HG03103 (cell line): ENCODE data around the gene RCOR2.

Experiments
- ATAC-seq: cut with Tn5 transposase; IDR thresholded peaks from one replicate; pipeline ENCODE4 v1.9.1; 2021; ENCODE audit warnings: low read depth; ENCODE audit not compliant: unreplicated experiment

The RCOR2 gene

GRCh38 chr11:63929616-63930015 is 12.7 kb upstream of the RCOR2 start:
- no peak for ATAC-seq

DNA sequence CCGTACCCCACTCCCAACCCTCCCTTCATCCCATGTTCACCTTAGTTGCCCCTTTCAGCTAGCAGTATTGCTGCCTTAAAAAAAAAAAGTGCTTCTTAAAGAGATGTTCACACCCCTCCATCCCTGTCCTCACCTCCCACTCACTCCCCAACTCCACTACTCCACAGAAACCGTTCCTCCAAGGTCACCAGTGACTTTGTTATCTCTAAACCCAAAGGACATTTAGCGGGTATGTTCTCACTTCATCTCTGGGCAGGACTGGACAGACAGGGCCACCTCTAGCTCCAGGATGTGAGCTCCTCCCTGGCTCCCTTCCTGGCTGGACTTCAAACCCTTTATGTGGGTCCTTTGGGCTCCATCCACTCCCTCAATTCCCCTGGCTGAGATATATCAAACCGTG is 6.4 kb upstream of the RCOR2 start:
- no peak for ATAC-seq

GRCh38 chr11:63922673-63923192 is 5.8 kb upstream of the RCOR2 start:
- no peak for ATAC-seq

GRCh38 chr11:63920939-63921417 is 4.0 kb upstream of the RCOR2 start:
- ATAC-seq, result no peak

DNA sequence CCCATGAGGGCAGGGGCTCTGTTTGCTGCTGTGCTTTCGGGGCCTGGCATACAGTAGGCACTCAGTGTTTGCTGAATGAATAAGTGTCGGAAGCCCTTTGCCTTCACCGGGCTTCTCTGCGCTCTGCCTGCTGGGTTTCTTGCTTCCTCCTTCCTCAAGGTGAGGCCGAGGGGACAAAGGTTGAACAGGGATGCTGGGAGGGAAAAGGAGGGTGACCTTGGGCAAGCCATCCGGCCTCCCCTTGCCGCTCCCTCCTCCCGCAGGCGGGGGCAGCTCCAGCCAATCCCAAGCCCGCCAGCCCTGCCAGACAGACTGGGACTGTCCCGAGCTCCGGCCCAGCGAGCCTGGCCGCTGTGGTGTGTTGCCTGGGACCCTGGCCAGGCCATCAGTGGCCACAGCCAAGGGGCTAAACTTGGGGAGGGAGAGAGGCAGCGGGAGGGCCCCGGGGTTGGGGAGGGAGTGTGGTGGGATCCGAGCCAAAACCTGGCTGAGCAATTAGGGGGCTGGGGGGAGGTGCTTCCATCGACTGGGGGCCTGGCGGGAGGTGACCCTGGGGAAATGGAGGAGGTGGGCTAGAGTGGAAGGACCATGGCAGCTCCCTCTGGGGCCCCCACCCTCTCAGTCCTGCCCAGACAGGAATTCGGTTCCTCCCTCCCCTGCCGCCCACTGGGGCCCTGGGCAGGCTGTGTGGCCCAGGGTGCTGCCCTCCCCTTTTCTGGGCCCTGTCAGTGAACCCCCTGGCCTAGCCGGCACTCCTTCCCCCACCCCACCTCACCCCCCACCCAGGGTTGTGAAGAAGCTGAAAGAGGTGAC is 3.4 kb upstream of the RCOR2 start:
- no peak for ATAC-seq

DNA sequence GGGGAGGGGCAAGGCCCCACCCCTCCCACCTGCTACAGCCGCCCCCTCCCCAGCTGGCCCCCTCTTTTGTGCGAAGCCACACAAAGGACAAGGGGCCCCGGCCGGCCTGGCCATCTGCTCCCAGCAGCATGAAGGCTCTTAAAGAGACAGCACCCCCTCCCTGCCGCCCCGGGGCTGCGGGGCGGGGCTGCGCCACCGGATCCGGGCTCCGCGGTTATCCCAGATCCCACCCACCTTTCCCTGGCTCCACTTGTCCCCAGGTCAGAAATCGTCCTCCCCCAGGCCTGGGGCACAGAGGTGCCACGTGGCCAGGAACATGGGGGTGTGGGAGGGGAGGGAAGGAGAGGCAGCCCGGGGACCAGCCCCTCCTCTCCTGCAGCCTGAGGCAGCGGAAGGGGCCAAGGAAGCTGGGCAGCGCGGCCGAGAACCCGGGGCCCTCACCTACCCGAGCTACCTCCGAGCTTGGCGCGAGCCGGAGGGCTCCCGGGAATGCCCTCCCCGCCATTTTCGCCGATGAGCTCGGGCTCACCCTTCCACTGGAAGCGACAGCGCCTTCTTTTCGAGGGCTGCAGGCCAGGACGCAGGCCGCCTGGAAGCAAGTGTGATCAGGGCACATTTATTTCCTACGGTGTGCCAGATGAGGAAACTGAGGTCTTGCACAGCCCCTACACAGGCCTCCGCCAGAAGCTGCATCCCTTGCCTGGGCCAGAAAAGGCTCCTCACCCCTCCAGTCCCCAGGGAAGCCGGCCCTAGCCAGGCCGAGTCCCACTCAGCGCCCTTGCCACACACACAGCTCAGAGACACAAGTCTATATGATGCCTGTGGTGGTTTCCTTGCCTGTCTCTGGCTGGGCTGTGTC is 2.5 kb upstream of the RCOR2 start:
- ATAC-seq, result no peak

GRCh38 chr11:63918507-63919191 is 1.7 kb upstream of the RCOR2 start:
- no peak for ATAC-seq

GRCh38 chr11:63917692-63918506 is 935 bp upstream of the RCOR2 start:
- ATAC-seq, result no peak

GRCh38 chr11:63915961-63916836 is 765 bp downstream of the RCOR2 start:
- ATAC-seq, result no peak

GRCh38 chr11:63914896-63915691 is 1.9 kb downstream of the RCOR2 start:
- no peak for ATAC-seq

DNA sequence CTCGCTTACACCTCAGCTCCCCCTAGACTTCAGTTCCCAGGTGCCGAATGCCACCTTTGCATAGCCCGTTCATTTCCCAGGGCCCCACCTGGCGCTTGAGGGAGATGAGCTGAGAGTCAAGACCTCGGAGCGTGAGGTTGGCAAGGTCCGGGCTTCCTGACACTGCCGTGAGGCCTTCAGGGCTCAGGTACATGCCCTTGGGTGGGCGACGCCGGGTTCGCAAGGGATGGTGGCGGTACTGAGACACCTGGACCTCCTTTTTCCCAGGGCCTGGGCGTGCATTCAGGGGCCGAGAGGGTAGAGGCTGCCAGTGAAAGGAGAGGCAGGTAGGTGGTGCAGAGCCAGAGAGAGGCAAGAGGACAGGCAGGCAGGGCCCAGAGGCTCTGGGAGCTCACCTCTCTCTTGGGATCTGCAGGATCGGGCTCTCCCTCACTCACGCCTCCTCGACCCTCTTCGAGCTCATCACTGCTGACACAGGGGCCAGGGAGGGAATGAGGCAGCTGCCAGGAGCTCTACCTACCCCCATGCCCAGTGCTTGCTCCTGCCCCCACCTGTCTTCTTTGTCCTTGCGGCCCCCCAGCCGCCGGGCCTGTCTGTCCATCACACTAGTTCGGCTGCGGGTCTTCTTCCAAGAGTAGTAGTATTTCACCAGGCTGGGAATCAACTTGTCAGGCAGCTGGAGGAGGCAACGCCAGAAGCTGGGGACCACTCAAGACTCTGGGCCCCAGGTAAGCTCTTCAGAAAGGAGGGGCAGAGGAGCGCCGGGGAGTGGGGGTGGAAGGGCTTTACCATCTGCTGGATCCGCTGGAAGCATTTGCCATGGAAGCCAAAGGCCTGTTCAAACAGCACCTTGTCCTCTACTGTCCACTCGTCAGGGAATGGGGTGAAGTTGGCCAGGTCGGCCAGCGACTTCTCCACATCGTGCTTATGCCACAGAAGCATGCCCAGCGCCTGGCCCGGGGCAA is 2.8 kb downstream of the RCOR2 start:
- no peak for ATAC-seq

DNA sequence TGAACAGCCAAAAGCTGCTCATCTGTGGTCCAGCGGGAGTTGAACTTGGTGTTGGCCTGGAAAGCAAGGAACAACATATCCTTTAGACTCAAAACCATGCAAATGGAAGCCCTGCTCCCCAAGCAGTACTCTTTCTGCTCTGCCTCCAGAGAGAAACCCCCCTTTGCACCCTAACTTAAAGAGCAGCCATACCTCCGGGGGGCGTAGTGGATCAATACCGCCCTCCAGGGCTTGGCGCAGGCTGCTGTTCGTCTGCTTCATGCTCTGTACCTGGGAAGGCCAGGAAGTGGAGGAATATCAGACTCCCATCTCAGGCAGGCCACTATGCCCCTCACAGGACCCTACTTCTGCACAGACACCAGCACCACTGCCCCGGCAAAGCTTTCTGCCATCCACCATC is 4.3 kb downstream of the RCOR2 start:
- ATAC-seq, result no peak

DNA sequence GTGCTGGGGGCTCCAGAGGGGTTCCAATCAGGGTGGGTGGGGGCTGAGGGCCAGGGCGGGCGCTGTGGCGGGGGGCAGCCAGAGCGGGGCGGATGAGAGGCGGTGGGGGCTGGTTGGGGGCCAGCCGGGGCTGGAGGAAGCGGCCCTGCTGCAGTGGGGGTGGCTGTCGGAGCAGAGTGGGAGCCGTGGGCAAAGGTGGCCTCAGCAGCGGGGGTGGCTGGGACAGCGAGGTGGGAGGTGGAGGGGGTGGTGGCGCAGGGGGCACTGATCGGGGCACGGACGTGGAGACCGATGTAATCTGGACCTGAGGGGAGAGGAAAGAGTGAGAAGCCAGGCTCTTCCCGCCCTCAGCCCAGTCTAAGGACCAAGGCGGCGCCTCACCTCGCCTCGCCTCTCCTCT is 5.1 kb downstream of the RCOR2 start:
- ATAC-seq, result no peak

DNA sequence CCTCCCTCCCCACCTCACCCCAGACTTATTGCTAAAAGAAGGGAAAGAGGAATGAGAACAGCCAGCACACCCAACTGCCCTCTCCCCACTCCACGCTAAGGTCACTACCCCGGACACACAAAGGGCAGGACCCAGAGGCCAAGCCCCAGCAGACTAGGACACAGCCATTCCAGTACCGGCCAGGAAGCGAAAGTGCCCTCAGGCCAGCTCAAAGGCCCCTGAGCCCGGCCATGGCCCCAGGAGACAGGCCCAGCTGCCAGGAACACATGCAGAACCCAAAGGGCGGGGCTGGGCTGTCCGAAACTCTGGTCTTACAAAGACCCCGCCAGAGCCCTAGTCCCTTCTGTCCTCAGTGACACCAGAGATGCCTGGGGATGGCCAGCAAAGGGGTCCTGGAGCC is 5.5 kb downstream of the RCOR2 start:
- no peak for ATAC-seq

- ATAC-seq, result no peak
Observed at GRCh38 chr11:63910675-63911074, 6.3 kb downstream of the RCOR2 start.

DNA sequence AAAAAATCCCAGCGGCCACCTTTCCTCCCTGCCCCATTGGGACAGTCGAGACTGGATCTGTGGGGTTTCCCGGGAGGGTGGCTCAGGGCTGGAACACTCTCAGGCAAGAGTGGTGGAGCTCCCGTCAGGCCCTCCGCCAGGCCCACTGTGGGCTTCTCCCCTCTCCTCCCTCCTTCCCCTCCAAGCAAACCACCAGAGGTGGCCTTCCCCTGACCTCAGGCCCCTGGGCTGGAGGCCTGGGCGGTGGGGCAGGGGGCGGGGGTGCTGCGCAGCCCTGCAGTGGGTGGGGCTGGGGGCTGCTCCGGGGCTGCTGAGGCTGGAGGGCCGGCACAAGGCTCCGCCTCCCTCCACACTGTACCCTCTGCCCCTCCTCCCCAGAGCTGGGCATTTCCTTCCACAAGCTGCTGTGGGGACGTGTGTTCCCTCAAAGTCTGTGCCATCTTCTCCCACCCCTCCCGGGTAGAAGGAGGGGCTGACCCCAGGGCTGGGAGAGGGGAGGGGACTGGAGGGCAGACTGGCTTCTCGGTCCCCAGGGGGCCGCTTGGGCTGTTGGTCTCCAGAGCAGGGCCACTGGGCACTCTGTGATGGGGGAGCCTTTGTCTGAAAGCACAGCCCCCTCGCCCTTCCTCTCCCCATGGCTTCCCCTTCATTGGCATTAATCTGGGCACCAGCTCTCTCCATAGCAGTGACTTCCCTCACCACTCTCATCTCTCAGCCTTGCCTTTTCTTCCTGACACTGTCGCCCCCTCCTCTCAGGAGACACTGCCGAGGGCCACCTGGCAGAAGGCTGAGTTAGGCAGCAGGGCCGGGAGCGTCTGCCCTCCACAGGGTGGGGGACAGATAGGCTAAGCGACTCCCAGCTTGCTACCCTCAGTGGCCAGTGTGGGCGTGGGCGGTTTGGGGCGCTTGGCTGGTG is 7.1 kb downstream of the RCOR2 start:
- no peak for ATAC-seq
